Measurements from ENCODE around the gene RFC1. TPM values are rescaled to one million over a fixed set of nuclear protein-coding genes. Genes with fewer than 3 reads are reported as not detected.

The RFC1 gene
- total and polyA plus RNA-seq, 9 of the 15 experiments (the other 6 are each of a cell fraction or from before 2014, with no cell fraction given), result 16.8 to 85.6 (median 45.2) TPM

DNA sequence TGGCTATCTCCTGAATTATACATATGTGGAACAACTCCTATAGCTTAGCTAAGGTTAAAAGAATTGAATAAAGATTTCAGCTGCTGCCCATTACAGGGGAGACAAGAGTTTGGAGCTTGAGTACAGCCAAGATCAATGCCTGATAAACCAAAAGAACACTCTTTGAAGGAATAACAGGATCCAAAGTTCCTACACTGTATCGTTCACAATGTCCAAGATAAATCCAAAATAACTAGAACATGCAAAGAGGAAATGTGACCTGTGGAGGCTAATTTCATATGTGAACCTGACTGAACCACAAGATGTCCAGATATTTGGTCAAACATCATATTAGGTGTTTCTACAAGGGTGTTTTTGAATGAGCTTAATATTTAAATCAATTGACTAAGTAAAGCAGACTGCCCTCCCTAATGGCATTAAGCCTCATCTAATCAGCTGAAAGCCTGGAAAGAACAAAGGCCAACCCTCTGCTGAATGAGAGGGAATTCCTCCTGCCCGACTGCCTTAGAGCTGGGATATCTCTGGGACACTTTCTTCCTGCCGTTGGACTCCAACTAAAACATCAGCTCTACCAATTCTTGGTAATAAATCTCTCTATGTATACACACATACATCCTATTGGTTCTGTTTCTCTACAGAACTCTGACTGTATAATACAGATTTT is 19.2 kb downstream of the RFC1 start:
- Histone ChIP-seq H3K79me2 (ENCODE audit: control insufficient read depth, insufficient read depth, low read length) (peaks cover 41% of the 10 kb centered on the region), H3K9me1 (ENCODE audit: control insufficient read depth, insufficient read depth, low read length) (no peaks in the 10 kb centered on the region), H3K4me3 (no peak overlapping the region), H3K36me3 (ENCODE audit: control insufficient read depth, insufficient read depth, low read length) (peaks cover 46% of the 10 kb centered on the region), H3K4me1 (replicated peaks in 1 of 2; ENCODE audit: control insufficient read depth in 2 of 2, insufficient read depth in 2 of 2, low read length in 2 of 2) (peaks cover 0 to 5% of the 10 kb centered on the region in 2 experiments; a peak in 4 of 5 replicates), H2AFZ (ENCODE audit: low read depth, low read length) (no peak overlapping the region), H3K27ac (ENCODE audit: extremely low read depth, low read depth, low read length) (no peak overlapping the region), H3K9ac (ENCODE audit: insufficient read depth in 1 of 2, low read depth in 2 of 2, low read length in 2 of 2) (no peak overlapping the region), H3K4me2 (ENCODE audit: insufficient read depth, low read length) (no peak overlapping the region), H3K27me3 (ENCODE audit: control insufficient read depth in 2 of 2, insufficient read depth in 2 of 2, low read length in 2 of 2) (no peaks in the 10 kb centered on the region), H3K9me3 (replicated peaks; ENCODE audit: control insufficient read depth, insufficient read depth, low read depth, low read length) (no peaks in the 10 kb centered on the region), H4K20me1 (replicated peaks; ENCODE audit: control insufficient read depth, insufficient read depth, low read length) (no peaks in the 10 kb centered on the region; the same call in 1 of the 2 replicates)
- no peak for FAIRE-seq
- TF ChIP-seq, protein P1, sequence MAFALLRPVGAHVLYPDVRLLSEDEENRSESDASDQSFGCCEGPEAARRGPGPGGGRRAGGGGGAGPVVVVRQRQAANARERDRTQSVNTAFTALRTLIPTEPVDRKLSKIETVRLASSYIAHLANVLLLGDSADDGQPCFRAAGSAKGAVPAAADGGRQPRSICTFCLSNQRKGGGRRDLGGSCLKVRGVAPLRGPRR (CRISPR knock-in tag; IDR thresholded peaks at IDR 0.05), result no peak
- TF ChIP-seq ZNF23 (CRISPR knock-in tag; IDR thresholded peaks at IDR 0.05), result no peak
- TF ChIP-seq FOXK1 (CRISPR knock-in tag; IDR thresholded peaks at IDR 0.05; ENCODE audit: borderline replicate concordance), result no peak
- no peak for TF ChIP-seq MTF1 (CRISPR knock-in tag; IDR thresholded peaks at IDR 0.05; ENCODE audit: borderline replicate concordance)
- no peak for TF ChIP-seq ETS2 (tag; IDR thresholded peaks at IDR 0.05; ENCODE audit: borderline replicate concordance, poor library complexity, severe bottlenecking)
- TF ChIP-seq MCM5 (IDR thresholded peaks at IDR 0.05; ENCODE audit: low read depth), result no peak
- no peak for TF ChIP-seq RUNX1 (IDR thresholded peaks at IDR 0.05; ENCODE audit: low read depth)
- no peak for TF ChIP-seq NR3C1 (CRISPR knock-in tag; IDR thresholded peaks at IDR 0.05)
- TF ChIP-seq TBL1XR1 (IDR thresholded peaks at IDR 0.05; ENCODE audit: low read length in 2 of 2), result no peak
- TF ChIP-seq HDAC6 (IDR thresholded peaks at IDR 0.05; ENCODE audit: low read depth, low read length), result no peak
- TF ChIP-seq TEAD2 (tag; IDR thresholded peaks at IDR 0.05), result no peak
- no peak for TF ChIP-seq ZNF77 (CRISPR knock-in tag; IDR thresholded peaks at IDR 0.05)
- no peak for TF ChIP-seq BCL6 (CRISPR knock-in tag; IDR thresholded peaks at IDR 0.05)
- TF ChIP-seq, protein P2, sequence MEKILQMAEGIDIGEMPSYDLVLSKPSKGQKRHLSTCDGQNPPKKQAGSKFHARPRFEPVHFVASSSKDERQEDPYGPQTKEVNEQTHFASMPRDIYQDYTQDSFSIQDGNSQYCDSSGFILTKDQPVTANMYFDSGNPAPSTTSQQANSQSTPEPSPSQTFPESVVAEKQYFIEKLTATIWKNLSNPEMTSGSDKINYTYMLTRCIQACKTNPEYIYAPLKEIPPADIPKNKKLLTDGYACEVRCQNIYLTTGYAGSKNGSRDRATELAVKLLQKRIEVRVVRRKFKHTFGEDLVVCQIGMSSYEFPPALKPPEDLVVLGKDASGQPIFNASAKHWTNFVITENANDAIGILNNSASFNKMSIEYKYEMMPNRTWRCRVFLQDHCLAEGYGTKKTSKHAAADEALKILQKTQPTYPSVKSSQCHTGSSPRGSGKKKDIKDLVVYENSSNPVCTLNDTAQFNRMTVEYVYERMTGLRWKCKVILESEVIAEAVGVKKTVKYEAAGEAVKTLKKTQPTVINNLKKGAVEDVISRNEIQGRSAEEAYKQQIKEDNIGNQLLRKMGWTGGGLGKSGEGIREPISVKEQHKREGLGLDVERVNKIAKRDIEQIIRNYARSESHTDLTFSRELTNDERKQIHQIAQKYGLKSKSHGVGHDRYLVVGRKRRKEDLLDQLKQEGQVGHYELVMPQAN (IDR thresholded peaks at IDR 0.05; ENCODE audit: borderline replicate concordance), result no peak
- TF ChIP-seq ZNF75A (CRISPR knock-in tag; IDR thresholded peaks at IDR 0.05), result no peak
- TF ChIP-seq, protein P3, sequence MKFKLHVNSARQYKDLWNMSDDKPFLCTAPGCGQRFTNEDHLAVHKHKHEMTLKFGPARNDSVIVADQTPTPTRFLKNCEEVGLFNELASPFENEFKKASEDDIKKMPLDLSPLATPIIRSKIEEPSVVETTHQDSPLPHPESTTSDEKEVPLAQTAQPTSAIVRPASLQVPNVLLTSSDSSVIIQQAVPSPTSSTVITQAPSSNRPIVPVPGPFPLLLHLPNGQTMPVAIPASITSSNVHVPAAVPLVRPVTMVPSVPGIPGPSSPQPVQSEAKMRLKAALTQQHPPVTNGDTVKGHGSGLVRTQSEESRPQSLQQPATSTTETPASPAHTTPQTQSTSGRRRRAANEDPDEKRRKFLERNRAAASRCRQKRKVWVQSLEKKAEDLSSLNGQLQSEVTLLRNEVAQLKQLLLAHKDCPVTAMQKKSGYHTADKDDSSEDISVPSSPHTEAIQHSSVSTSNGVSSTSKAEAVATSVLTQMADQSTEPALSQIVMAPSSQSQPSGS (CRISPR knock-in tag; IDR thresholded peaks at IDR 0.05), result no peak
- in situ Hi-C loops (cut with MboI), result no loop called here
- ATAC-seq, result no peak
- ChIA-PET POLR2A (interaction anchor here (0.6 to 2.0 kb wide), 3 partner anchors 9 to 19 kb away, joined by 3 to 6 read pairs (median 4); partner anchors contain the start of gene RFC1), CTCF (ENCODE audit: low intra/inter-chr PET ratio) (no interaction called here)
- no TSS peak for BruUV-seq (replicated peaks)
- intact Hi-C loops (cut with micrococcal nuclease), result no loop called here
- DNase-seq (ENCODE audit: extremely low read depth in 1 of 4, low spot score in 3 of 4), result no peak
- WGBS (ENCODE audit: insufficient coverage, low coverage, missing lambda C conversion rate), result 76% methylated on average over 3 of the region's 3 CpGs
